H1 (cell line): Measurements from ENCODE around the gene SCYL1. TPM values are rescaled to one million over a fixed set of nuclear protein-coding genes. Genes with fewer than 3 reads are reported as not detected.

Source experiments
- ATF2 ChIP-seq: IDR thresholded peaks from 2 replicates; pipeline ENCODE4 v1.6.1; 2012; ENCODE audit warnings: low read length, inconsistent platforms
- polyA plus RNA-seq, 7 experiments: library from polyadenylated mRNA; depleted of rRNA in 3 of 7; stranded (reverse) in 5 of 7; unstranded in 2 of 7; fragments of >200 nt in 5 of 7; fragments of 200-250 nt in 2 of 7; gene quantifications; 1 replicate in 5 of 7; 2 replicates in 1 of 7; 4 replicates in 1 of 7; pipeline versions ENCODE4 v1.2.1 to v1.2.3, GENCODE V29; 2011 to 2013; ENCODE audit warnings: missing spikeins in 2 of 7, mixed read lengths in 2 of 7
- total RNA-seq: library from RNA; stranded (reverse); fragmentation: NEBNext Ultra II Directional; extraction: Animal tissue kit (Norgen Biotek cat#: 25700); gene quantifications from 2 replicates; pipeline ENCODE4 v1.2.1, GENCODE V29; 2021

Gene SCYL1
- total and polyA plus RNA-seq, 2 of the 8 experiments (the other 6 are each of a cell fraction or from before 2014, with no cell fraction given) = 59.8 to 77.7 TPM

GRCh38 chr11:65504674-65505465 is 20.0 kb upstream of the SCYL1 start (continued):
- TF ChIP-seq ATF2 = peak; percentile 13; the same call in 1 of the 2 replicates
